GDM1 (cell line): ENCODE measurements around the gene ATG16L2.
"Not testable (repeated sequence)": the region's sequence is repeated elsewhere in the genome, so short reads cannot be mapped to it uniquely, and the experiment has no call there.

Experiments
- DNase-seq: peaks from one replicate; lab custom pipeline; 2025; lab: John Stamatoyannopoulos, UW

The ATG16L2 gene

GRCh38 chr11:72806378-72806777 is 7.8 kb upstream of the ATG16L2 start:
- DNase-seq = not testable (repeated sequence)

GRCh38 chr11:72807021-72807693 is 7.1 kb upstream of the ATG16L2 start:
- DNase-seq = peak; percentile 13

- DNase-seq = peak; percentile 27
Observed at GRCh38 chr11:72807792-72808191, 6.4 kb upstream of the ATG16L2 start.

DNA sequence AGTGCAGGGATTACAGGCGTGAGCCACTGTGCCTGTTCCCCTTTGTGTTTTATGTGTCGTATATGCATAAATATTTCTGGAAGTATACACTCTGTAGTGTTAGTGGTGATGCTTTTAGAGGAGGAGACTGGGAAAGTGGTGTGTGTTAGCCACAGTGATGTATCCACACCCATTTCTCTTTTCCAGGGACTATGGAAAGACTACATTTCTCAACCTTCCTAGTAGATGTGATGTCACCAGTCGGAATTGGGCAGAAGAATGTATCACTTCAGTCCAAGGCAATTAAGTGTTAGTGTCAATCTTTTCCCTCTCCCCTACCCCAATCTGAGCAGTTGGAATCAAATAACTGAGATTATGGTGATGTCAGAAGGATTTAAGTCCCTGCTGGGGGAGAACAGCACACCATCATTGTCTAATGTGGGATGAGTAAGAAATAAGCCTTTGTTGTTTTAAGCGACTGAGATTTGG is 5.8 kb upstream of the ATG16L2 start:
- no peak for DNase-seq

DNA sequence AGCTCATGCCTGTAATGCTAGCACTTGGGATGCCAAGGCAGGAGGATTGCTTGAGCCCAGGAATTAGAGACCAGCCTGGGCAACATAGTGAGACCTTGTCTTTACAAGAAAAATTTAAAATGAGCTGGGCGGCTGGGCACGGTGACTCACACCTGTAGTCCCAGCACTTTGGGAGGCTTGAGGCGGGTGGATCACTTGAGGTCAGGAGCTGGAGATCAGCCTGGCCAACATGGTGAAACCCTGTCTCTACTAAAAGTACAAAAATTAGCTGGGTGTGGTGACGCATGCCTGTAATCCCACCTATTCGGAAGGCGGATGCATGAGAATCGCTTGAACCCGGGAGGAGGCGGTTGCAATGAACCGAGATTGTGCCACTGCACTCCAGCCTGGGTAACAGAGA is 2.5 kb upstream of the ATG16L2 start:
- DNase-seq = not testable (repeated sequence)

DNA sequence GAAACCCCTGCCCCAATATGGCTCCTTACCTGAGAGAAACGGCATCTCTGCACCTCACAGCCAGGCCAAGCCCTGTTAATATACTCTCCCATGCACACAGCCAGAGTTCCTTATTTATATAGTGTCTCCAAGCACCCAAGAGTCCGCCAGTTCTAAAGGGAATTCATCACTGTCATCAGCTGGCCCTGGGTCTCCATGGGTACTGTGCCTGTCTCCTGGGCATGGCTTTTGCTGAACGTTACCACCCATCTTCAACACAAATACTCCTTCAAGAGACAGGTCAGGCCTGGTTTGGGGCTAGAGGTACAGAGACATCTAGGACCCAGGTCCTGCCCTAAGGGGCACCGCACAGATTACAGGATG is 1.6 kb upstream of the ATG16L2 start:
- DNase-seq = no peak

- DNase-seq = peak; percentile 57
Observed at GRCh38 chr11:72812967-72813739, 1.1 kb upstream of the ATG16L2 start.

- DNase-seq = peak; percentile 80
Observed at GRCh38 chr11:72813740-72814285, 398 bp upstream of the ATG16L2 start.

DNA sequence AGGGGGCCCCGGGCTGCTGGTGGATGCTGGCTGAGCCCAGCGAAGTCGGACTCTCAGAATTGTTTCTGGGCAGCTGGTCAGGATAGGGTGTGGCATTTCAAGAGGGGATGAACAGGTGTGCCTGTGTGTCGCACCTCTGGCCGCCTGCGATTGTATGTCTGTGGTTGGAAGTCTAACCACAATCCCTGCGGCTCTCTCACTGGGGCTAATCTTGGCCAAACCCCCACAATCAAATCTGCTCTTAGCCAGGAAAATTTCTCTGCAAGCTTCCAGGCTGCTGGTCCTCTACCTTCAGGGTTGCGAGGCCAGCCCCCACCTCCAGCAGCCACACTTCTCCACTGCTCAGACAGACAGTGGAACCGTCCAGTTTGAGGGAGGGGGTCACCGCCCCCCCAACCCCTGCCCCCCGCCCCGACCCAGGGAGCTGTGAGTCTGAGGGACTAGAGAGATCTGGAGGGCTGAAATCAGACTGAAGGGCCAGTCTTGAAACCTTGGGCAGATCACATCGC is 953 bp downstream of the ATG16L2 start:
- DNase-seq = no peak

- DNase-seq = no peak
Observed at GRCh38 chr11:72816404-72816990, 2.3 kb downstream of the ATG16L2 start.

DNA sequence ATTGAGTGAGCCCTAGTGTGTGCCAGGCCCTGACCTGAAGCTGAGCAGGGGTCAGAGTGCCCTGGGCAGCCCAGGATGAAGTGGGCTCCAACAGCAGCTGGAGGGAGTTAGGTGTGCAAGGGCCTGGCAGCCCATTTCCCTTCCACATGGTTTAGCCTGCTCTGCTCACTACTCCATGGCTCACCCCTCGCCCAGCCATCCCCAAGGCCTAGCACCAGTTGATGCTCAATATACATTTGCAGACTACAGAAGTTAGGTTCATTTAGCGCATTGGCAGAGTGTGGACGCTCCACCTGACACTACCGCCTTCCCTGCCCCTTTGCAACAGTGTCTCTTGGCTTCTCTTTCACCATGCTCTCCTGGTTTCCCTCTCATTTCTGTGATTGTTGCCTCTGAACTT is 3.8 kb downstream of the ATG16L2 start:
- DNase-seq = no peak

DNA sequence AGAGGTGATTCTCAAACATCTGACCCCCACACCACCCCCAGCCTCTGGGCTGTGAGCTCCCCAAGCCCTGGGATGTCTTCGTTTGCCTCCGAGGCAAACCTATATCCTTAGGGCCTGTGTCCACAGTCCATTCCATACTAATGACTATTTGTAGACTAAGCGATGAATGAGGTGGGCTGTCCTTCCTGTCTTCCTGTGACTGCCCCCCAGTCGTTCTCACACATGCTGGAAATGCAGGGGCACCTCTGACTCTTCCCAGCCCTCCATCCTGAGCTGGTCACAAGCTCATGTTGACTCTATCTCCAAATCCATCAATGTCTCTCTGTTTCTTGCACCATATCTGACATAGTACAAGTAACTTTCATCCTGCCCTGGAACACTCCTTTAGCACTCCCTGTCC is 4.8 kb downstream of the ATG16L2 start:
- DNase-seq = no peak

- no peak for DNase-seq
Observed at GRCh38 chr11:72820439-72821139, 6.4 kb downstream of the ATG16L2 start.

DNA sequence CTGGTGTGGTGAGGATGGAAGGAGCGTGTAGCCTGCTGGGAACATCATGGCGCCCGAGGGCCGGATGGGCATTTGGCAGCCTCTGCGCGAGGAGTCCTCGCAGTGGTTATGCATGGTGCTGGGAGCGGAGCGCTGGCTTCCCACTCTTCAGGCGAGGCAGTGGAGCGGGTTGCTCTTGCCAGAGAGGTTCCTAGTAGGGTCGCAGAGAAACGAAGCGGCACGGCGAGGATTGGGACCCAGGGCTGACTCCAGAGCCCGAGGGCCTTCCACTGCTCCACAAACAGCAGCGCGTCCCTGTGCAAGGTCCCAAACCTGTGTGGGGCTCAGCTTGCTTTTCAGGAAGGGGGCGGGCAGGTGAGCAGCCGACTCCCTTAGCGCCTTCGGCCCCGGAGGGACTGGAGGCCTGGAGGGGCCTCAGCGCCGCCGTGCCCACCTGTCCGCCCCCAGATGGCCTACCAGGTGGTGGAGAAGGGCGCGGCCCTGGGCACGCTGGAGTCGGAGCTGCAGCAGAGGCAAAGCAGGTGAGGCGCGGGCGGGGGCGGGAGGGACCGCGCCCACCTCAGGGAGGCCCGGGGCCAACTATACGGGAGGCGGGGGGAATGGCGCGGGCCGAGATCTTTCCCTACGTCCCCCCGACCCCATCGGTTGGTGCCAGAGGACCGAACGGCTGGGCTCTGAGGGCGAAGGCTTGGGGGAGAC is 7.2 kb downstream of the ATG16L2 start:
- DNase-seq = no peak

GRCh38 chr11:72821920-72822799 is 7.9 kb downstream of the ATG16L2 start:
- no peak for DNase-seq

GRCh38 chr11:72823105-72823804 is 9.0 kb downstream of the ATG16L2 start:
- DNase-seq = no peak

- no peak for DNase-seq
Observed at GRCh38 chr11:72824020-72824419, 9.8 kb downstream of the ATG16L2 start.

GRCh38 chr11:72824811-72825505 is 10.7 kb downstream of the ATG16L2 start:
- no peak for DNase-seq

- no peak for DNase-seq
Observed at GRCh38 chr11:72825661-72826060, 11.4 kb downstream of the ATG16L2 start.
